IgD-negative memory B cell (primary cell): ENCODE measurements around the gene CIPC. TPM values are rescaled to one million over a fixed set of nuclear protein-coding genes. Genes with fewer than 3 reads are reported as not detected.

ENCODE experiments used
- H3K27ac Mint-ChIP-seq, 3 donors: one replicate each; pipeline ENCODE4 v1.8.0; 2020 to 2022; ENCODE audit warnings: mild to moderate bottlenecking in 3 of 3, mixed read lengths in 3 of 3, moderate library complexity in 1 of 3
- H3K27me3 Mint-ChIP-seq: one replicate; pipeline ENCODE4 v1.8.0; 2021; ENCODE audit warnings: mixed read lengths
- H3K36me3 Mint-ChIP-seq: one replicate; pipeline ENCODE4 v1.8.0; 2020; ENCODE audit warnings: mild to moderate bottlenecking, mixed read lengths
- H3K4me1 Mint-ChIP-seq, 3 donors: one replicate each; pipeline ENCODE4 v1.8.0; 2020 to 2022; ENCODE audit warnings: mixed read lengths in 3 of 3, mild to moderate bottlenecking in 1 of 3
- H3K4me3 Mint-ChIP-seq, 4 donors: one replicate each; pipeline ENCODE4 v1.8.0; 2020 to 2022; ENCODE audit warnings: mild to moderate bottlenecking in 4 of 4, mixed read lengths in 4 of 4, moderate library complexity in 3 of 4
- H3K9me3 Mint-ChIP-seq, 3 donors: one replicate each; pipeline ENCODE4 v1.8.0; 2020 to 2021; ENCODE audit warnings: mixed read lengths in 3 of 3, mild to moderate bottlenecking in 1 of 3
- polyA plus RNA-seq: library from polyadenylated mRNA; unstranded; fragments of 300-500 nt; fragmentation: Illumina TruSeq; gene quantifications from one replicate; pipeline ENCODE4 v1.2.3, GENCODE V29; 2021

The CIPC gene
- polyA plus RNA-seq, 1 donor from 2014 or later: 14.7 TPM

GRCh38 chr14:77139022-77139421, 41.0 kb downstream of the CIPC start:
- Mint-ChIP-seq H3K4me3 (peak overlapping the region in 1 of 4 donors; percentile 25), H3K9me3 (peaks cover 0 to 3% (median 0%) of the 10 kb centered on the region in 3 donors), H3K27ac (no peak overlapping the region), H3K4me1 (peaks cover 10 to 19% (median 10%) of the 10 kb centered on the region in 3 donors), H3K27me3 (peaks cover 55% of the 10 kb centered on the region), H3K36me3 (no peaks in the 10 kb centered on the region)

- Mint-ChIP-seq H3K36me3 (no peaks in the 10 kb centered on the region), H3K4me3 (peak overlapping the region; percentile 41 to 93 (median 80)), H3K9me3 (peaks cover 0 to 3% (median 0%) of the 10 kb centered on the region in 3 donors), H3K27ac (peak overlapping the region in 1 of 3 donors; percentile 63), H3K4me1 (peaks cover 9 to 19% (median 10%) of the 10 kb centered on the region in 3 donors), H3K27me3 (peaks cover 48% of the 10 kb centered on the region)
Measured at GRCh38 chr14:77139540-77140358, 41.7 kb downstream of the CIPC start.

GRCh38 chr14:77140359-77141213, 42.5 kb downstream of the CIPC start:
- Mint-ChIP-seq H3K27me3 (peaks cover 48% of the 10 kb centered on the region), H3K27ac (peak overlapping the region in 1 of 3 donors; percentile 59), H3K9me3 (peaks cover 0 to 3% (median 0%) of the 10 kb centered on the region in 3 donors), H3K36me3 (no peaks in the 10 kb centered on the region), H3K4me1 (peaks cover 9 to 19% (median 10%) of the 10 kb centered on the region in 3 donors), H3K4me3 (peak overlapping the region; percentile 41 to 93 (median 80))

- Mint-ChIP-seq H3K27me3 (peaks cover 51% of the 10 kb centered on the region), H3K4me3 (peak within 1 kb of the TSS; percentile 54 to 93 (median 80)), H3K36me3 (no peaks in the 10 kb centered on the region), H3K9me3 (peaks cover 0 to 3% (median 0%) of the 10 kb centered on the region in 3 donors), H3K4me1 (peaks cover 9 to 19% (median 10%) of the 10 kb centered on the region in 3 donors), H3K27ac (no peak within 1 kb of the TSS)
Measured at GRCh38 chr14:77141214-77142004, 43.4 kb downstream of the CIPC start, which contains the start of gene ZDHHC22. Gene ZDHHC22, minus strand, starts transcription at chr14:77141791. Its CDS starts 2,053 bp downstream, at chr14:77139738.

GRCh38 chr14:77142005-77142800, 44.1 kb downstream of the CIPC start:
- Mint-ChIP-seq H3K9me3 (peaks cover 0 to 1% (median 0%) of the 10 kb centered on the region in 3 donors), H3K27ac (no peak overlapping the region), H3K4me3 (peak overlapping the region; percentile 54 to 86 (median 67)), H3K27me3 (peaks cover 47% of the 10 kb centered on the region), H3K4me1 (peaks cover 9 to 19% (median 10%) of the 10 kb centered on the region in 3 donors), H3K36me3 (no peaks in the 10 kb centered on the region)

GRCh38 chr14:77143071-77143470, 45.0 kb downstream of the CIPC start:
- Mint-ChIP-seq H3K4me3 (no peak overlapping the region), H3K36me3 (no peaks in the 10 kb centered on the region), H3K27ac (peak overlapping the region in 1 of 3 donors; percentile 42), H3K9me3 (peaks cover 0 to 1% (median 0%) of the 10 kb centered on the region in 3 donors), H3K27me3 (peaks cover 43% of the 10 kb centered on the region), H3K4me1 (peaks cover 9 to 19% (median 10%) of the 10 kb centered on the region in 3 donors)

- Mint-ChIP-seq H3K27me3 (peaks cover 34% of the 10 kb centered on the region), H3K9me3 (no peaks in the 10 kb centered on the region), H3K27ac (no peak overlapping the region), H3K4me3 (no peak overlapping the region), H3K36me3 (no peaks in the 10 kb centered on the region), H3K4me1 (peaks cover 3 to 13% (median 9%) of the 10 kb centered on the region in 3 donors)
Measured at GRCh38 chr14:77144412-77145115, 46.5 kb downstream of the CIPC start.

GRCh38 chr14:77145975-77146740, 48.1 kb downstream of the CIPC start:
- Mint-ChIP-seq H3K4me3 (no peak overlapping the region), H3K27me3 (peaks cover 23% of the 10 kb centered on the region), H3K27ac (no peak overlapping the region), H3K36me3 (no peaks in the 10 kb centered on the region), H3K4me1 (peaks cover 1 to 7% (median 5%) of the 10 kb centered on the region in 3 donors), H3K9me3 (no peaks in the 10 kb centered on the region)

- no peaks in the 10 kb centered on the region for H3K4me1 Mint-ChIP-seq
- no peak overlapping the region for H3K27ac Mint-ChIP-seq
- no peaks in the 10 kb centered on the region for H3K9me3 Mint-ChIP-seq
- H3K36me3 Mint-ChIP-seq: no peaks in the 10 kb centered on the region
- H3K27me3 Mint-ChIP-seq: peaks cover 5% of the 10 kb centered on the region
- no peak overlapping the region for H3K4me3 Mint-ChIP-seq
Measured at GRCh38 chr14:77148510-77149231, 50.6 kb downstream of the CIPC start.

- peaks cover 0 to 2% (median 0%) of the 10 kb centered on the region in 3 donors for H3K4me1 Mint-ChIP-seq
- no peak overlapping the region for H3K27ac Mint-ChIP-seq
- no peaks in the 10 kb centered on the region for H3K36me3 Mint-ChIP-seq
- no peak overlapping the region for H3K4me3 Mint-ChIP-seq
- peaks cover 0 to 4% (median 0%) of the 10 kb centered on the region in 3 donors for H3K9me3 Mint-ChIP-seq
- H3K27me3 Mint-ChIP-seq: peaks cover 10% of the 10 kb centered on the region
Measured at GRCh38 chr14:77151245-77151644, 53.2 kb downstream of the CIPC start.

- Mint-ChIP-seq H3K4me3 (no peak overlapping the region), H3K27me3 (peaks cover 9% of the 10 kb centered on the region), H3K27ac (peak overlapping the region in 1 of 3 donors; percentile 23), H3K36me3 (no peaks in the 10 kb centered on the region), H3K4me1 (peaks cover 0 to 2% (median 0%) of the 10 kb centered on the region in 3 donors), H3K9me3 (peaks cover 0 to 4% (median 0%) of the 10 kb centered on the region in 3 donors)
Measured at GRCh38 chr14:77151918-77152588, 54.0 kb downstream of the CIPC start.
